Spleen (tissue), 11 donors: ENCODE measurements around the gene SORCS3. TPM values are rescaled to one million over a fixed set of nuclear protein-coding genes. Genes with fewer than 3 reads are reported as not detected.

Experiments used
- DNase-seq: peaks from one replicate; pipeline ENCODE4 v3.0.0-alpha.2; 2020
- H3K27ac ChIP-seq, 8 donors: fragments of 200-600 bp; sonication (generic) in 7 of 8; 1 replicate in 4 of 8; 2 replicates in 4 of 8; pipeline versions ENCODE4 v1.5.0 to v1.8.0; 2016 to 2021; ENCODE audit warnings: inconsistent platforms in 4 of 8, mild to moderate bottlenecking in 4 of 8, moderate library complexity in 1 of 8
- H3K27me3 ChIP-seq, 7 donors: fragments of 200-600 bp; sonication (generic) in 6 of 7; replicated peaks in 1 of 7; 1 replicate in 4 of 7; 2 replicates in 3 of 7; pipeline versions ENCODE4 v1.5.0 to v1.8.0; 2016 to 2021; ENCODE audit warnings: inconsistent platforms in 3 of 7, mild to moderate bottlenecking in 1 of 7
- H3K36me3 ChIP-seq, 6 donors: fragments of 200-600 bp; sonication (generic) in 5 of 6; 1 replicate in 4 of 6; 2 replicates in 2 of 6; pipeline versions ENCODE4 v1.5.0 to v1.8.0; 2016 to 2021; ENCODE audit warnings: inconsistent platforms in 2 of 6
- H3K4me1 ChIP-seq, 6 donors: fragments of 200-600 bp; sonication (generic) in 5 of 6; 1 replicate in 3 of 6; 2 replicates in 3 of 6; pipeline versions ENCODE4 v1.5.0 to v1.8.0; 2016 to 2021; ENCODE audit warnings: inconsistent platforms in 3 of 6
- H3K4me3 ChIP-seq, 8 donors: fragments of 200-600 bp; sonication (generic) in 7 of 8; 1 replicate in 4 of 8; 2 replicates in 4 of 8; pipeline versions ENCODE4 v1.5.0 to v1.8.0; 2016 to 2021; ENCODE audit warnings: inconsistent platforms in 4 of 8, mild to moderate bottlenecking in 4 of 8, moderate library complexity in 2 of 8
- H3K9me3 ChIP-seq, 8 donors: fragments of 200-600 bp; sonication (generic) in 7 of 8; 1 replicate in 4 of 8; 2 replicates in 4 of 8; pipeline versions ENCODE4 v1.5.0 to v1.8.0; 2016 to 2021; ENCODE audit warnings: inconsistent platforms in 4 of 8
- POLR2A ChIP-seq, 3 donors: fragments of 450-650 bp; IDR thresholded peaks; one replicate each; pipeline ENCODE4 v1.5.1; 2017; ENCODE audit warnings: antibody characterized with exemption in 3 of 3, mild to moderate bottlenecking in 1 of 3
- POLR2AphosphoS5 ChIP-seq, 3 donors: sonication (generic); formaldehyde crosslinking; IDR thresholded peaks; one replicate each; pipeline ENCODE4 v1.5.1; 2017; ENCODE audit warnings: antibody characterized with exemption in 3 of 3
- WGBS, 5 donors: extraction: QIAGEN DNeasy Blood & Tissue Kit in 3 of 5; methylation state at CpG; one replicate each; pipeline versions ENCODE4 v1.1.5 to v1.1.7; 2013 to 2018; 5-methylcytosine and 5-hydroxymethylcytosine counted together
- intact Hi-C: fragments of 100-400 bp; cut with DNase I; formaldehyde crosslinking; loops from one replicate; pipeline ENCODE4 v1.15.0; 2023; ENCODE audit warnings: low total_unique reads
- polyA plus RNA-seq, 3 donors: library from polyadenylated mRNA; stranded (reverse); fragments of 200-250 nt; gene quantifications; one replicate each; pipeline ENCODE4 v1.2.1, GENCODE V29; 2013
- total RNA-seq, 7 donors: library from RNA; depleted of rRNA in 3 of 7; stranded (reverse); fragments of >200 nt in 3 of 7; fragmentation: NEBNext Ultra II Directional in 4 of 7; extraction: Animal tissue kit (Norgen Biotek cat#: 25700) in 4 of 7; gene quantifications; one replicate each; pipeline versions ENCODE4 v1.1.0 to v1.2.1, GENCODE V29; 2016 to 2021
- TF ChIP-seq, protein P1 (sequence below), 11 experiments: fragments of 200-600 bp in 7 of 11; fragments of 450-650 bp in 4 of 11; sonication (generic) in 4 of 11; IDR thresholded peaks in 8 of 11; conservative IDR thresholded peaks in 3 of 11; 1 replicate in 7 of 11; 2 replicates in 4 of 11; pipeline versions ENCODE4 v1.4.0 to v1.8.0; 2016 to 2021; ENCODE audit warnings: antibody characterized with exemption in 11 of 11, inconsistent platforms in 4 of 11, mild to moderate bottlenecking in 1 of 11
- donor health status: healthy with polysubstance abuse.
- donor health status: DM: no; HTN: no; CAD: no; lungs with moderate emphysema.
- donor health status: DM: no; HTN: no; CAD: no.
- donor health status: Bipolar disorder and iron deficiency.
- donor health status: healthy.
- donor health status: DM: no; HTN: no; CAD: no.
- donor health status: DM: yes; HTN: yes; CAD: no.

SORCS3 gene
- total and polyA plus RNA-seq, 10 donors: 0.03 to 0.06 TPM; not detected in 8

- no peak for DNase-seq
- Histone ChIP-seq H3K4me3 (no peak overlapping the region), H3K27me3 (peaks cover 0 to 15% (median 0%) of the 10 kb centered on the region in 7 donors), H3K27ac (no peak overlapping the region), H3K36me3 (no peaks in the 10 kb centered on the region), H3K4me1 (no peaks in the 10 kb centered on the region), H3K9me3 (peaks cover 0 to 12% (median 7%) of the 10 kb centered on the region in 8 donors)
- TF ChIP-seq POLR2A (IDR thresholded peaks at IDR 0.05) (no peak), POLR2AphosphoS5 (IDR thresholded peaks at IDR 0.05) (no peak)
- TF ChIP-seq, protein P1, sequence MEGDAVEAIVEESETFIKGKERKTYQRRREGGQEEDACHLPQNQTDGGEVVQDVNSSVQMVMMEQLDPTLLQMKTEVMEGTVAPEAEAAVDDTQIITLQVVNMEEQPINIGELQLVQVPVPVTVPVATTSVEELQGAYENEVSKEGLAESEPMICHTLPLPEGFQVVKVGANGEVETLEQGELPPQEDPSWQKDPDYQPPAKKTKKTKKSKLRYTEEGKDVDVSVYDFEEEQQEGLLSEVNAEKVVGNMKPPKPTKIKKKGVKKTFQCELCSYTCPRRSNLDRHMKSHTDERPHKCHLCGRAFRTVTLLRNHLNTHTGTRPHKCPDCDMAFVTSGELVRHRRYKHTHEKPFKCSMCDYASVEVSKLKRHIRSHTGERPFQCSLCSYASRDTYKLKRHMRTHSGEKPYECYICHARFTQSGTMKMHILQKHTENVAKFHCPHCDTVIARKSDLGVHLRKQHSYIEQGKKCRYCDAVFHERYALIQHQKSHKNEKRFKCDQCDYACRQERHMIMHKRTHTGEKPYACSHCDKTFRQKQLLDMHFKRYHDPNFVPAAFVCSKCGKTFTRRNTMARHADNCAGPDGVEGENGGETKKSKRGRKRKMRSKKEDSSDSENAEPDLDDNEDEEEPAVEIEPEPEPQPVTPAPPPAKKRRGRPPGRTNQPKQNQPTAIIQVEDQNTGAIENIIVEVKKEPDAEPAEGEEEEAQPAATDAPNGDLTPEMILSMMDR (IDR thresholded peaks at IDR 0.05 in 8 of 11, conservative IDR thresholded peaks at IDR 0.05 in 3 of 11): no peak
- 74 to 89% (median 83%) methylated on average over 5 of the region's 5 CpGs for WGBS, 5 donors
- intact Hi-C loops: no loop called here
Observed at GRCh38 chr10:104666106-104666505, 25.0 kb downstream of the SORCS3 start.

DNA sequence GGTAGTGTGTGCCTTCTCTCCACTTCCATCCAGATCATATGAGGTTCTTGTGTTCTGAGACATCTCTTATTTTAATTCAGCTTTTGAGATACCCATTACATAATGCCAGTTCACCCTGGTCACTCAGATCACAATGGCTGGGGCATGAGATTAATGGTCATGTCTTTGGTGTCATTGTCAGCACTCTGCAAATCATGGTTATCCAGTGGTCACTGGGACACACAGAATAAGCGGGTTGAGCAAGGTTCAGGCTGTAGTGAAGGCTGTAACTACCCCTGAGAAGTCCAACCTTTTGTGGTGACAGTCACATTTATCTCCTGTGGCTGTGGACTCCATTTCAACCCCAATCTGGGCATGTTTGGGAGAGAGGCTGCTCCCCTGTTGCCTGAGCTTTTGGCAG, 35.8 kb downstream of the SORCS3 start:
- DNase-seq: no peak
- no peaks in the 10 kb centered on the region for H3K36me3 ChIP-seq
- no peak overlapping the region for H3K4me3 ChIP-seq
- no peaks in the 10 kb centered on the region for H3K4me1 ChIP-seq
- intact Hi-C loops: no loop called here
- TF ChIP-seq, protein P1 (IDR thresholded peaks at IDR 0.05 in 8 of 11, conservative IDR thresholded peaks at IDR 0.05 in 3 of 11): no peak
- TF ChIP-seq POLR2AphosphoS5 (IDR thresholded peaks at IDR 0.05) (no peak), POLR2A (IDR thresholded peaks at IDR 0.05) (no peak)
- 78 to 90% (median 81%) methylated on average over 1 of the region's 1 CpG for WGBS, 5 donors
- peaks cover 0 to 26% (median 0%) of the 10 kb centered on the region in 7 donors for H3K27me3 ChIP-seq
- no peak overlapping the region for H3K27ac ChIP-seq
- peaks cover 0 to 19% (median 10%) of the 10 kb centered on the region in 8 donors for H3K9me3 ChIP-seq

- intact Hi-C loops: no loop called here
- Histone ChIP-seq H3K27ac (no peak overlapping the region), H3K4me1 (no peaks in the 10 kb centered on the region), H3K4me3 (no peak overlapping the region), H3K9me3 (peaks cover 0 to 8% (median under 1%) of the 10 kb centered on the region in 8 donors), H3K36me3 (no peaks in the 10 kb centered on the region), H3K27me3 (peaks cover 0 to 40% (median 0%) of the 10 kb centered on the region in 7 donors)
- TF ChIP-seq, protein P1 (IDR thresholded peaks at IDR 0.05 in 8 of 11, conservative IDR thresholded peaks at IDR 0.05 in 3 of 11): no peak
- TF ChIP-seq POLR2AphosphoS5 (IDR thresholded peaks at IDR 0.05): no peak
- no peak for TF ChIP-seq POLR2A (IDR thresholded peaks at IDR 0.05)
- no peak for DNase-seq
Observed at GRCh38 chr10:104678658-104679057, 37.6 kb downstream of the SORCS3 start.

GRCh38 chr10:104680467-104681401, 39.6 kb downstream of the SORCS3 start:
- H3K36me3 ChIP-seq: no peaks in the 10 kb centered on the region
- H3K27me3 ChIP-seq: peaks cover 0 to 48% (median 0%) of the 10 kb centered on the region in 7 donors
- no peak overlapping the region for H3K27ac ChIP-seq
- intact Hi-C loops: no loop called here
- WGBS, 5 donors: 25 to 30% (median 26%) methylated on average over 31 to 35 of the region's 35 CpGs
- no peak for TF ChIP-seq POLR2AphosphoS5 (IDR thresholded peaks at IDR 0.05)
- TF ChIP-seq, protein P1 (IDR thresholded peaks at IDR 0.05 in 8 of 11, conservative IDR thresholded peaks at IDR 0.05 in 3 of 11): no peak
- TF ChIP-seq POLR2A (IDR thresholded peaks at IDR 0.05): no peak
- peak overlapping the region in 1 of 8 donors; percentile 19 for H3K4me3 ChIP-seq
- H3K9me3 ChIP-seq: no peaks in the 10 kb centered on the region
- DNase-seq: no peak
- H3K4me1 ChIP-seq: no peaks in the 10 kb centered on the region
